ENCODE results near the gene GSTO1. TPM values are rescaled to one million over a fixed set of nuclear protein-coding genes. Genes with fewer than 3 reads are reported as not detected.

Gene GSTO1
- total RNA-seq, 1 experiment from 2014 or later: 134 TPM

GRCh38 chr10:104220522-104220921 is 34.2 kb upstream of the GSTO1 start:
- ChIA-PET POLR2A (no interaction called here), CTCF (no interaction called here)
- no peak for TF ChIP-seq TCF7L2 (IDR thresholded peaks at IDR 0.05; ENCODE audit: low read depth, low read length)
- no peak for TF ChIP-seq REST (IDR thresholded peaks at IDR 0.05; ENCODE audit: insufficient read depth in 1 of 2, low read depth in 2 of 2, low read length in 1 of 2)
- TF ChIP-seq SIN3A (IDR thresholded peaks at IDR 0.05; ENCODE audit: borderline replicate concordance, insufficient read depth, low read depth, low read length): no peak
- TF ChIP-seq CTCF (IDR thresholded peaks at IDR 0.05): no peak
- TF ChIP-seq POLR2AphosphoS5 (IDR thresholded peaks at IDR 0.05; ENCODE audit: low read depth, low read length): no peak
- in situ Hi-C loops (cut with HindIII; ENCODE audit: low pct_unique_long_range_greater_than_20kb, low sequenced_read_pairs): no loop called here
- H3K36me3 ChIP-seq (ENCODE audit: control insufficient read depth, insufficient read depth, low read length): no peaks in the 10 kb centered on the region
- H3K27ac ChIP-seq (ENCODE audit: low read length): no peak overlapping the region
- H3K9me3 ChIP-seq (ENCODE audit: control insufficient read depth, insufficient read depth, low read depth, low read length): no peaks in the 10 kb centered on the region
- intact Hi-C loops (cut with micrococcal nuclease; ENCODE audit: unreplicated experiment): no loop called here
- no peak for ATAC-seq
- no TSS peak for BruUV-seq (replicated peaks)
- no peaks in the 10 kb centered on the region for H3K4me1 ChIP-seq (ENCODE audit: control insufficient read depth, insufficient read depth, low read length)
- H3K4me3 ChIP-seq (ENCODE audit: low read depth in 2 of 2, low read length in 2 of 2): no peak overlapping the region
- DNase-seq (ENCODE audit: low read depth, low spot score): no peak
- H3K27me3 ChIP-seq (ENCODE audit: control insufficient read depth, insufficient read depth, low read length): peaks cover 9% of the 10 kb centered on the region; the same call in 1 of the 2 replicates

GRCh38 chr10:104223304-104223703 is 31.4 kb upstream of the GSTO1 start:
- POLR2A ChIA-PET: no interaction called here
- ATAC-seq (no peak), DNase-seq (ENCODE audit: low read depth, low spot score) (no peak)
- Histone ChIP-seq H3K4me1 (ENCODE audit: control insufficient read depth, insufficient read depth, low read length) (no peaks in the 10 kb centered on the region), H3K36me3 (ENCODE audit: control insufficient read depth, insufficient read depth, low read length) (no peaks in the 10 kb centered on the region), H3K27me3 (ENCODE audit: control insufficient read depth, insufficient read depth, low read length) (peaks cover 9% of the 10 kb centered on the region; the same call in 1 of the 2 replicates), H3K27ac (ENCODE audit: low read length) (no peak overlapping the region), H3K9me3 (ENCODE audit: control insufficient read depth, insufficient read depth, low read depth, low read length) (no peaks in the 10 kb centered on the region), H3K4me3 (ENCODE audit: low read depth in 2 of 2, low read length in 2 of 2) (no peak overlapping the region)
- intact Hi-C loops (cut with micrococcal nuclease; ENCODE audit: unreplicated experiment): no loop called here
- BruUV-seq (replicated peaks): no TSS peak
- CTCF ChIA-PET: no interaction called here
- TF ChIP-seq SIN3A (IDR thresholded peaks at IDR 0.05; ENCODE audit: borderline replicate concordance, insufficient read depth, low read depth, low read length) (no peak), CTCF (IDR thresholded peaks at IDR 0.05) (no peak)
- in situ Hi-C loops (cut with HindIII; ENCODE audit: low pct_unique_long_range_greater_than_20kb, low sequenced_read_pairs): no loop called here

Measured in Panc1 (cell line).